HepG2 (cell line): ENCODE measurements around the gene GFRA4. TPM values are rescaled to one million over a fixed set of nuclear protein-coding genes. Genes with fewer than 3 reads are reported as not detected.

ENCODE experiments used
- ARNT ChIP-seq: fragments of 450-650 bp; IDR thresholded peaks from 2 replicates; pipeline ENCODE4 v1.6.1; 2017
- CBX2 ChIP-seq, 2 experiments: fragments of 200-600 bp in 1 of 2; sonication (generic); formaldehyde crosslinking in 1 of 2; IDR thresholded peaks; 2 replicates each; pipeline versions ENCODE4 v1.7.0 to v1.8.1; 2018 to 2022; ENCODE audit warnings: low read depth in 2 of 2, low read length in 1 of 2, mild to moderate bottlenecking in 1 of 2, missing genetic modification reagents in 1 of 2
- DNMT3B ChIP-seq: conservative IDR thresholded peaks from 2 replicates; pipeline ENCODE4 v1.6.1; 2016; ENCODE audit warnings: missing biosample characterization, control low read depth
- GABPA ChIP-seq, 2 experiments: IDR thresholded peaks; 2 replicates each; pipeline ENCODE4 v1.6.1; 2011 to 2016; ENCODE audit warnings: low read depth in 2 of 2, low read length in 1 of 2, missing biosample characterization in 1 of 2, missing genetic modification characterization in 1 of 2
- HDAC2 ChIP-seq: sonication (generic); formaldehyde crosslinking; IDR thresholded peaks from 2 replicates; pipeline ENCODE4 v1.4.0; 2020; ENCODE audit warnings: missing genetic modification reagents
- IRX3 ChIP-seq: sonication (generic); formaldehyde crosslinking; IDR thresholded peaks from 2 replicates; pipeline ENCODE4 v1.8.1; 2023; ENCODE audit warnings: mild to moderate bottlenecking, low read depth, missing genetic modification reagents, borderline replicate concordance
- MED1 ChIP-seq: sonication (generic); formaldehyde crosslinking; IDR thresholded peaks from 2 replicates; pipeline ENCODE4 v1.4.0; 2020; ENCODE audit warnings: missing genetic modification reagents
- MXD4 ChIP-seq: IDR thresholded peaks from 2 replicates; pipeline ENCODE4 v1.6.1; 2016; ENCODE audit warnings: mild to moderate bottlenecking, missing biosample characterization, missing genetic modification reagents
- NFKBIZ ChIP-seq: IDR thresholded peaks from 2 replicates; pipeline ENCODE4 v1.6.1; 2018; ENCODE audit warnings: missing genetic modification reagents, missing compliant biosample characterization
- SKI ChIP-seq: fragments of 450-650 bp; IDR thresholded peaks from one replicate; pipeline ENCODE4 v1.6.1; 2018; ENCODE audit warnings: mild to moderate bottlenecking; ENCODE audit not compliant: partially characterized antibody
- SKIL ChIP-seq: sonication (generic); formaldehyde crosslinking; IDR thresholded peaks from 2 replicates; pipeline ENCODE4 v1.8.0; 2022; ENCODE audit warnings: missing genetic modification reagents, mild to moderate bottlenecking, moderate library complexity, borderline replicate concordance
- SNAPC2 ChIP-seq: sonication (generic); formaldehyde crosslinking; IDR thresholded peaks from 2 replicates; pipeline ENCODE4 v1.8.1; 2022; ENCODE audit warnings: mild to moderate bottlenecking, missing genetic modification reagents
- TBL1XR1 ChIP-seq: fragments of 150-350 bp; IDR thresholded peaks from 2 replicates; pipeline ENCODE4 v1.6.1; 2014; ENCODE audit warnings: borderline replicate concordance, low read length; ENCODE audit not compliant: partially characterized antibody
- WIZ ChIP-seq: sonication (generic); formaldehyde crosslinking; IDR thresholded peaks from 2 replicates; pipeline ENCODE4 v1.5.1; 2020; ENCODE audit warnings: mild to moderate bottlenecking, missing genetic modification reagents
- ZNF232 ChIP-seq: sonication (generic); formaldehyde crosslinking; IDR thresholded peaks from 2 replicates; pipeline ENCODE4 v1.4.0; 2020; ENCODE audit warnings: missing genetic modification reagents, borderline replicate concordance
- ZNF337 ChIP-seq: sonication (generic); formaldehyde crosslinking; IDR thresholded peaks from 2 replicates; pipeline ENCODE4 v1.5.1; 2020; ENCODE audit warnings: missing genetic modification reagents, low read depth, mild to moderate bottlenecking, borderline replicate concordance
- ZNF503 ChIP-seq: sonication (generic); formaldehyde crosslinking; IDR thresholded peaks from 2 replicates; pipeline ENCODE4 v1.4.0; 2020; ENCODE audit warnings: missing genetic modification reagents
- polyA plus RNA-seq, 8 experiments: library from polyadenylated mRNA; depleted of rRNA in 3 of 8; stranded (reverse) in 7 of 8; unstranded in 1 of 8; fragments of >200 nt; fragmentation: Illumina TruSeq in 4 of 8; extraction: Trizol in 4 of 8; gene quantifications; 2 replicates each; pipeline versions ENCODE4 v1.2.1 to v1.2.3, GENCODE V29; 2011 to 2016; ENCODE audit warnings: low read depth in 4 of 8, missing spikeins in 1 of 8, mixed read lengths in 1 of 8; ENCODE audit not compliant: insufficient read depth in 1 of 8
- total RNA-seq, 5 experiments: library from RNA; depleted of rRNA; stranded (reverse); fragments of >200 nt; fragmentation: Illumina TruSeq; extraction: Trizol; gene quantifications; 2 replicates each; pipeline ENCODE4 v1.2.3, GENCODE V29; 2016; ENCODE audit warnings: low read depth in 1 of 5
- TF ChIP-seq, protein P1 (sequence below): sonication (generic); formaldehyde crosslinking; IDR thresholded peaks from 2 replicates; pipeline ENCODE4 v1.4.0; 2020; ENCODE audit warnings: missing genetic modification reagents

The GFRA4 gene
- total and polyA plus RNA-seq, 2 of the 13 experiments (the other 11 are each of a cell fraction or from before 2014, with no cell fraction given): not detected

DNA sequence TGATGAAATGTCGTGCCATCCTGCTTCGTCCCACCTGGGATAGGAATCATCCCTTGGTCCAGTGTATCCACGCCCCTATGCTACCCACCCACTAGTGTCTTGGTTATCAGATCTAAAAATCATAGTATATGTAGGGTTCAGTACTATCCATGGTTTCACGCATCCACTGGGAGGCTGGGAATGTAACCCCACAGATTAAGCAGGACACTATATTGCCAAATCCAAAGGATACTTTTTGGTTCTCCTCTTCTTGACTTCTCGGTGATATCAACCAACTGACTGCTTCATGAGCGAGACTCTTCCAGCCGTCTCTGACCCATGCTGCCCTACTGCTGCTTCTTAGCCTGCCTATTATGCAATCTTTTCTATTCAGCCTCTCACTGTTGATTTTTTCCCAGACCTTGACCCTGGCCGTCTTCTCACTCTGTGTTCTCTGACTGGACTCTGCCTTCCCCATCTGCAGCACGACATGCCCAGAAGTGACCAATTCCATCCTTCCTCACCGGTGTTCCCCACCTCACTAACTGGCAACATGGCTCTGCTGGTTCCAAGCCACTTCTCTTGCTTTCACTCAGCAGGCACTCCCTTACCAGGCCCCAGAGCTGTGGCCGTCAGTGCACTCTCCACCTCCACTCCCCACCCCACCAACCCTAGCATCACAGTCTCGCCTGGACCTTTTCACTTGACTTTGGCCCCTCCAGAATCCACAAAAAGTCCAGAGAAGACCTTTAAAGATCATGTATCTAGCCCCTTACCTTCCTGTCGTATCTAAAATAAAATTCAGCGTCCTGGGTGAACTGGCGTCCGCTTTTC, 34.5 kb downstream of the GFRA4 start (continued):
- TF ChIP-seq WIZ (CRISPR knock-in tag): peak; percentile 71
- peak; percentile 73; the same call in 1 of the 2 replicates for TF ChIP-seq NFKBIZ (CRISPR knock-in tag)
- TF ChIP-seq, protein P1, sequence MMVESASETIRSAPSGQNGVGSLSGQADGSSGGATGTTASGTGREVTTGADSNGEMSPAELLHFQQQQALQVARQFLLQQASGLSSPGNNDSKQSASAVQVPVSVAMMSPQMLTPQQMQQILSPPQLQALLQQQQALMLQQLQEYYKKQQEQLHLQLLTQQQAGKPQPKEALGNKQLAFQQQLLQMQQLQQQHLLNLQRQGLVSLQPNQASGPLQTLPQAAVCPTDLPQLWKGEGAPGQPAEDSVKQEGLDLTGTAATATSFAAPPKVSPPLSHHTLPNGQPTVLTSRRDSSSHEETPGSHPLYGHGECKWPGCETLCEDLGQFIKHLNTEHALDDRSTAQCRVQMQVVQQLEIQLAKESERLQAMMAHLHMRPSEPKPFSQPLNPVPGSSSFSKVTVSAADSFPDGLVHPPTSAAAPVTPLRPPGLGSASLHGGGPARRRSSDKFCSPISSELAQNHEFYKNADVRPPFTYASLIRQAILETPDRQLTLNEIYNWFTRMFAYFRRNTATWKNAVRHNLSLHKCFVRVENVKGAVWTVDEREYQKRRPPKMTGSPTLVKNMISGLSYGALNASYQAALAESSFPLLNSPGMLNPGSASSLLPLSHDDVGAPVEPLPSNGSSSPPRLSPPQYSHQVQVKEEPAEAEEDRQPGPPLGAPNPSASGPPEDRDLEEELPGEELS (CRISPR knock-in tag): peak; percentile 84
- TF ChIP-seq ZNF232 (CRISPR knock-in tag): peak; percentile 78; the same call in 1 of the 2 replicates
- TF ChIP-seq ZNF337 (CRISPR knock-in tag): no peak
- TF ChIP-seq ARNT: no peak
- TF ChIP-seq SKIL (CRISPR knock-in tag): peak; percentile 98
- TF ChIP-seq MXD4 (CRISPR knock-in tag): peak; percentile 58; the same call in 1 of the 2 replicates
- TF ChIP-seq GABPA (IDR thresholded peaks at IDR 0.05; ENCODE audit: low read depth, low read length): no peak
- TF ChIP-seq GABPA (CRISPR knock-in tag; IDR thresholded peaks at IDR 0.05; ENCODE audit: low read depth): peak; percentile 57; the same call in 1 of the 2 replicates
- TF ChIP-seq HDAC2 (CRISPR knock-in tag): peak; percentile 94
- peak; percentile 90 for TF ChIP-seq TBL1XR1
- TF ChIP-seq ZNF503 (CRISPR knock-in tag): peak; percentile 49; the same call in 1 of the 2 replicates
- 0 out of 2 replicates have a peak, but pooled peaks have one; percentile 49 for TF ChIP-seq IRX3 (CRISPR knock-in tag)
- TF ChIP-seq DNMT3B (CRISPR knock-in tag): no peak
- TF ChIP-seq SKI: peak; percentile 97
- no peak; the same call in 1 of the 2 replicates for TF ChIP-seq SNAPC2 (CRISPR knock-in tag)
- no peak for TF ChIP-seq CBX2 (IDR thresholded peaks at IDR 0.05; ENCODE audit: low read depth, low read length)
- TF ChIP-seq CBX2 (CRISPR knock-in tag; IDR thresholded peaks at IDR 0.05; ENCODE audit: low read depth): no peak
- peak; percentile 87 for TF ChIP-seq MED1
